Measurements from ENCODE around the gene MICALL2. TPM values are rescaled to one million over a fixed set of nuclear protein-coding genes. Genes with fewer than 3 reads are reported as not detected.

MICALL2 gene
- total RNA-seq, 1 donor from 2014 or later, result 25.4 TPM

DNA sequence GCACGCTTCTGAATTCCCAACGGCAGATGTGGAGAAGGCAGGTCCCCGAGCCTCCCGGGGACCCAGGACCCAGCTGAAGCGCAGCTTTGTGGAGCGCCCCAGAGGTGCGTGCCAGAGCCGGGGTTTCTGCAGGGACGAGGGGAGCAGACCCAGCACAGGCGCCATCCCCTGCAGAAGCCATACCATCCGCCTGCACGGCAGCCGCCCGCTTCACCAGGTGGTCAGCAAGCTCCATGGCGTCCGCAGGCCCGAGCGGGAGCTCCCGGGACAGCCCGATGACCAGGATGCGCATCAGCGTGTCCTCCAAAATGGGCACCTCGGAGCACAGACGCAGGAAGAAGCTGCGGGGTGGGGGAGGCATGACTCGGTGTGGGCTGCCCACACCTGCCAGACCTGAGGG, 34.3 kb upstream of the MICALL2 start:
- DNase-seq (ENCODE audit: low read depth), result no peak

DNA sequence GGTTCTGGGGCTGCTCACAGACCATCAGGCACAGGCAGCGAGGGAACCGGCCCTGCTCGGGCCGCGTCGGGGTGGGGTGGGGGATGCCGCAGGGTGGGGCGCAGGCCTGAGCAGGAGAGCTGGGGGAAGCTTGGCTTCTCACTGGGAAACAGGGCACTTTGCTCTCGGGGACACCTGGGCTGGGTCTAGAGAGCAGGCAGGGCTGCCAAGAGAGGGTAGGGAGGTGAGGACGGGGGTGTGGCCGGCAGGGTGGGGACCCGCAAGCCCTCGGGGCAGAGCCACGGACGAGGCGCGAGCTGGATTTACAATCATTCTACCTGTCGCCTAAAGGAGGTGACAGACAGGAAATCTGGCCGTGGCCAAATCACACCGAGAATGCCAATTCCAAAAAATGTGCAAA, 33.9 kb upstream of the MICALL2 start:
- DNase-seq (ENCODE audit: low read depth), result no peak

DNA sequence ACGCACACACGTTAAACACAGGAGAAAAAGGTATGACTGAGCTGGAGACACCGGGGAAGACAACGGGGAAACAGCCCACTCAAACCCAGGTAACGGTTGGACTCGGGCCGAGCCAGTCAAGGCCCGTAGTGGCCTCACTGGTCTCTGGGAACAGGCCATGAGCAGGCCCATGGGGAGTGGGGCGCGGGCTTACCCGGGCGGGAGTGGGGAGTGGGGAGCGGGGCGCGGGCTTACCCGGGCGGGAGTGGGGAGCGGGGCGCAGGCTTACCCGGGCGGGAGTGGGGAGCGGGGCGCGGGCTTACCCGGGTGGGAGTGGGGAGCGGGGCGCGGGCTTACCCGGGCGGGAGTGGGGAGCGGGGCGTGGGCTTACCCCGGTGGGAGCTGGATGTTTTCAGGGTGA, 33.4 kb upstream of the MICALL2 start:
- DNase-seq (ENCODE audit: low read depth), result no peak

DNA sequence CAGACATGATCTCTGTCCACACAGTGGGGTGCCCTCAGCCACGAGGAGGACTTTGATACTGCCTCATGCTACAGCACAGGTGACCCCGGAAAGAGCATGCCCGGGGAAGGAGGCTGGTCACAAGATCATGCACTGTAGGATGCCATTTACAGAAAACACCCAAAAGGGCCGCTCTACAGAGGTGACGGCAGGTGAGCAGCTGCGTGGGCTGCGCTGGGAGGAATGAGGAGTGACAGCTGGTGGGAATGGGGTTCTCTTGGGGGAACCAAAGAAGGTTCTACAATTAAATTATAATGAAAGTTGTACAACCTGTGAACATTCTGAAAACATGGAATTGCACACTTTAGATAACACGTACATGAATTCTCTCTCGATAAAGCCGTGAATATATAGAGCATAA, 33.0 kb upstream of the MICALL2 start:
- DNase-seq (ENCODE audit: low read depth), result no peak

DNA sequence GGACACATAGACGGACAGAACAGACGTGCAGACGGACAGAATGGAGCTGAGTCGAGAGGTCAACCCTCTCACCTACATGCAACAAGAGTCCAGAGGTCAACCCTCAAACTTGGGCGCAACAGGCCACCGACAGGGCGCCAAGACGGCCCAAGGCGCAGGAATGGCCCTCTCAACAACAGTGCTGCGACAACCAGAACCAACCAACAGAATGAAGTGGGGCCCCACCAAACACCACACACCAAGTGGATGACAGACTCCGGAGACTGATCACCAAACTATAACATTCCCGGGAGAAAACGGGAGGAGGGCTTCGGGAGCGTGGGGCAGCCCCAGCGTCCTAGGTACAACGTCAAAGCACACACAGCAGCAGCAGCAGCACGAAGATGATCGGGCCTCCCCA, 31.6 kb upstream of the MICALL2 start:
- no peak for DNase-seq (ENCODE audit: low read depth)

DNA sequence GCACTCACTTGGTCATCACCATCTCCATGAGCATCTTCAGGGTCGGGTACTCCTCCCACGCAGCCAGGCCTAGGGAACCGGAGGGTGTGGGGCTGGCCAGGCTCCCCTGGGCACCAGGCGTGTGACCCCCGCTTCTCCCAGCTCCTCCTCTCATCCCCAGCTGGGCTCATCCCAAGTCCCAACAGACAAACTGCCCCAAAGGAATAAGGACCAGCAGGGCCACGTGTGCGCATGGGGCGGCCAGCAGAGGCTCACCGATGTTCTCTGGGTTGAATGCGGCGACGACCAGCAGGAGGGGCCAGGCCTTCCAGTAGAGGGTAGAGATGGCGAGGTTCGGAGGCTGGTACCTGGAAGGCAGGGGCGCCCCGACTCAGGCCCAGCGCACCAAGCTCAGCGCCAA, 30.1 kb upstream of the MICALL2 start:
- no peak for DNase-seq (ENCODE audit: low read depth)

DNA sequence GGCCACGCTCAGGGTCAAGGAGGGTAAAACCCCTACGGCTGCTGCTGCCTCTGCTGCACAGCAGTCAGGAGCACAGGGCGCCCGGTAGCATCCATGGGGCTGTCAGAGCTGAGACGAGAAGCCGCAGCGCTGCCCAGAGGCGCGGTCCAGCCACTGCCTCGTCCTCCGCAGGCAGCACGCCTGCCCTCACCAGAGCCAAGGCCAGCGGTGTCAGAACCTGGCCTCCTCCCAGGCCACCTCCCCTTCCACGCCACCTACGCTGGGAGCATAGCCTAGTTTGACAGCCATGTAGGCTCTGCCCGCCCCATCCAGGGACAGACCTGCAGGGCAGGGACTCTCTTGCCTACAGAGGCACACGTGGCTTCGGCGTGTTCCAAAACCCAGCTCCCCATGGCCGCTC, 28.7 kb upstream of the MICALL2 start:
- no peak for DNase-seq (ENCODE audit: low read depth)

DNA sequence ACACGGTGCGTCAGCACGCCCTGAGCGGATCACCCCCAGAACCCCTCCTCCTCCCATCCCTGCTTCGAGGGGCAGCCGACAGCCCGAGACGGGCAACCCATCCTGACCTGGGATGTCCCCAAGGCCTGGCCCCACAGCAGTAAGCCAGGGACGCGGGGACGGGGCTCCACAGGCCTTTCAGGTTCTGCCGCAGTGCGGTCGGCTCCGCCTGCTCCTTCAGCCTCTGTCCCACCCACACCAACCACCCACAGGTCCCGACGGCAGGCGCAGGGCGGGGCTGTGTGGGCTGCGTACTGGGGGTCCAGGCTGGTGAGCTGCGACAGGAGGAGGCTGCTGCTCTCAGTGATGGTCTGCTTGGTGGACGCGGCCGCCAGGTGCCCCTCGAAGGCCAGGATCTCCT, 28.2 kb upstream of the MICALL2 start:
- DNase-seq (ENCODE audit: low read depth), result no peak

DNA sequence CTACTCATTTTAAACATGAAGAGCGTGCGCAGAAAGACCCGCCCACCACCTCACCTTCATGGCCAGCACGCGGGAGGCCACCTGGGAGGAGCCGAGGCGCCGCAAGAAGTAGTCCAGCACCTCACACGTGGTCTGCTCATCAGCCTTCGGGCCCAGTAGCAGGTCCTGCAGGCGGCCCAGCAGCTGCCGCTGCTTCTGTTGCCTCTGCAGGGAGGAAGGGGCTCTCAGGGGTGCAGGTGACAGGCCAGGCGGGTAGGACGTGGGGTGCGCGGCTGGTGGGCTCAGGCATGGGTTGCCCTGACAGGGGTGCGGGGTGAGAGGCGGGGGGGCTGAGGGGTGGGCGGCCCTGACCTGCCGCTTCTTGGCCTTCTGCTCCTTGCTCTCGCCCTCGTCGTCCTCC, 27.3 kb upstream of the MICALL2 start:
- no peak for DNase-seq (ENCODE audit: low read depth)

DNA sequence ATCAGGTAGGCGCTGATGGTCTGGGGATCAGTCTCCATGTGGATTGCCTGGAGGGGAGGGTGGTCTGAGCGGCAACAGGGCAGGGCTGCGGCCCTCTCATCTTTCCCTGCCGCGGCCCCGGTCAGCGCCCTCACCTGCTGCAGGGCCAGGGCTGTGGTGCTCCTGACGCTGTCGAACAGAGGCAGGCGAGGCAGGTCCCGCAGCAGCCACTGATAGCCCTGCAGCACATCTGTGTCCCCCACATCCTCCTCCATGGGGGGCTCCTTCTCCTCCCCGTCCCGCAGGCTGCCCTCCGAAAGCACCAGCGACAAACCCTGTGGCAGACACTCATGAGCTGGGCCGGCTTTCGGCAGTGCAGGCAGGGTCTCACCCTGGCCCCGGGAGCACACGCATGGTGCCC, 25.9 kb upstream of the MICALL2 start:
- DNase-seq (ENCODE audit: low read depth), result no peak

DNA sequence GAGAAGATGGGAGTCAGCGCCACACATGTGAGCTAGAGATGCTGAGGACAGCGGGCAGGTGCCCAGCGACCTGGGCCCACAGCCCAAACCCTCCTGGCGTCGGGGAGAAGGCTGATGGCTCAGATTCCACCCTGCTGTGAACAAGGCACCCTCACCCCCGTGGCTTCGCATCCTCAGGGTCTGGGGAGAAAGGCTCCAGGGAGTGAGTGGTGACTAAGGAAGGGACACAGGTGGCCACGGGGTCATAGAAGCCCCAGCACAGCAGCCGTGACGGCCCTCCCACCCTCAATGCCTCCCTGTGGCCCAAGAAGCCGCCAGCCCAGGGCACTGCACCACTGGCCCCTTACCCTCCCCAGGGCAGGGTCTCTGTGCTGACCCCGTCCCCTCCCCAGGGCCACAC, 25.3 kb upstream of the MICALL2 start:
- no peak for DNase-seq (ENCODE audit: low read depth)

DNA sequence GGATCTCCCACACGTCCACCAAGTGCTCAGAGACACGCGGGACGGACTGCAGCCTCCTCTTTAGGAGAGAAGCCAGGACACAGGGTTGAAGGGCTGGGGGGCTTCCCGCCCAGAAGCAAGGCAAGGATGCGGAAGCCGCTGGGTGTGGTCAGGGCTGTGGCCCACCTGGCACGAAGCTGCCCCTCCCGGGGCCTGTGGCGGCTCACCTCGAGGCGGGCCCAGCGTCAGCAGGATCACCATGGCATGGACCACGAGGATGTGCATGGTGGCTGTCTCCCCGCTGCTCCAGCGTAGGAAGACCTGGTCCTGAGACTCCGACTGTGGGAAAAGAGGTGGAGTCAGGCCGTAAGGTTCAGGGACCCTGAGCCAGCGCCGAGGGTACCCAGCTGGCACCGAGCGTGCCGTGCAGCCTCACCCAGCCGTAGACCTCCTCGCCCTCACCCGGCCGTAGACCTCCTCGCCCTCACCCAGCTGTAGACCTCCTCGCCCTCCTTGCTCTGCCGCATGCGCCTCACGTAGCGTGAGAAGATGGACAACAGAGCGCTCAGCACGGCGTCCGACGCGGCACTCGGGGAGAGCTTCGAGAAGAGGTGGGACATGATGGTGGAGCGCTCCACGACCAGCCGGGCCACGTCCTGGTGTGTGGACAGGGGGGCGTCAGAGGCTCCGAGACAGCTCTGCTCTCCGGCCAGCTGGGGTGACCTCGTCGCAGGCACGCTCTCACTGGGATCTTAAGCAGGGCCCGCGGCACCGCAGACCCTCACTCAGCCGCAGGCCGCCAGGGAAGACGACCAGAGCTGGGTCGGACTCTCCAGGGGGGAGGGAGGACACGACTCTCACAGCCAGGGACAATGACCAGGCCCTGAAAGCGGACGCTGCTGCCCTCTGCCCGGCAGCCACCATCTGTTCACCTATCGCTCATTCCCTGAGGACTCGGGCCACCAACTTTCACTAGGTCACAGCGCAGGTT, 24.6 kb upstream of the MICALL2 start:
- no peak for DNase-seq (ENCODE audit: low read depth)

DNA sequence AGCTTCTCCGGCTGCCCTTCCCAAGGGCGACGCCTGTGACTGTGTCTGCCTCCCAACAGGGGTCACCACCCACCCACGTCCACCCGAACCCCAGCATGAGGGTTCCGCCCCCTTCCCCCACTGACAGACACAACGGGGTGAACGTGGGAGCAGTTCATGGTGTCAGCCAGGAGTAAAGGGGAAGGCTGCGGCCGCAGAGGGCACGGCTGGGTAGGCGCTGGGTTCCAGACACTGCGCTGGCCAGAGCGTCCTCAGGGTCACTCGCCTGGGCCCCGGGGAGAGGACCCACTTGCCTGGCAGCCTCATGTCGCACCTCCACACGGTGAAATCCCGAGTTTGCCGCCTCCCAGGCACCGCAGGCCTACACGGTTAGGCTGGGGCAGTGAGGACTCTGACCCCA, 23.8 kb upstream of the MICALL2 start:
- no peak for DNase-seq (ENCODE audit: low read depth)

DNA sequence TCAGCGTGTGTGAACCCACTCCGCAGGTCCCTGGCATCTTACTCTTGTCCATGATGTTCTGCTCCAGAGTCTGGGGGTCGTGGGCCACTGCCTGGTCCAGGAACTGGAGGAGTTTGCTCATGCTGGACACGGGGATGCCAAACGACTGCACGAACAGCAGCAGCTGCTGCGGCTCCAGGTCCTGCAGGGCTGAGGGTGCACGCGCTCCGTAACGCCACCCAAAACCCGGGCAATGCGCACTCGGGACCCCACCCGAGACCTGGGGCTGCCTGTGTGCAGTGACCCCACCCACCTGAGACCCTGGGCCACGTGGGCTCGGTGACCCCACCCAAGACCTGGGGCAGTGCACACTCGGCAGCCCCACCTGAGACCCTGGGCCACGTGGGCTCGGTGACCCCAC, 22.0 kb upstream of the MICALL2 start:
- DNase-seq (ENCODE audit: low read depth), result no peak

DNA sequence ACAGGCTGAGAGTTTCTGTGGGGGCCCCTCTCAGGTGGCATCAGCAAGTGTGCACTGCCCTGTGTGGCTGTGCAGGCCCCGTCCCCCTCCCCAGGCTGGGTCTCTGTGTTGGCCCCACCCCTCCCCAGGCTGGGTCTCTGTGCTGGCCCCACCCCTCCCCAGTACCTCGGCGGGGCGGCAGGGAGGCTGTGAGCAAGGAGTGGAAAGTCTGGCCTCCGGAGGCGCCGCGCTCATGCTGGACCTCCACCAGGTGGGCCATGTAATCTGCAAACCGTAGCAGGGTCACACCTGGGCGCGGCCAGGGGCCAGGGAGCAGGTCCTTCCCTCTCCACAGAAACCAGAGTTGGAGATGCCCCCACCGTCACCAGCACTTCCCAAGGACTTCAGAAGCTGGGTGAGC, 21.4 kb upstream of the MICALL2 start:
- no peak for DNase-seq (ENCODE audit: low read depth)

DNA sequence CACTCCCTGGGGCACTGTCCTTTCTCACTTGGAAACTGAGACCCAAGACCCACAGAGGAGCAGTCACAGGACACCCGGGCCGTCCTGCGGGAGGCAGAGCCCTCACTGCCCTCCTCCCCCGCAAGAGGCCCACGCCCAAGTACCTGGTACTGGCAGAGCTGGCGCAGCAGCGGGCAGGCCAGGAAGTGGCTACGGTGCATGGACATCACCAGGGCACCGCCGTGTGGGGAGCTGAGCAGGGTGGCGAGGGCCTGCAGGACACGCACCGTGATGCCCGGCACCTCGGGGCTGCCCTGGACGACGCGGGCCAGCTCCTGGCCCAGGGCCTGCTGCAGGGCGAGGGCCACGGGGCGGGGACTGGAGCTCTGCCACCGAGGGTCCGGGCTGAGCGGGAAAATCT, 20.0 kb upstream of the MICALL2 start:
- DNase-seq (ENCODE audit: low read depth), result no peak

DNA sequence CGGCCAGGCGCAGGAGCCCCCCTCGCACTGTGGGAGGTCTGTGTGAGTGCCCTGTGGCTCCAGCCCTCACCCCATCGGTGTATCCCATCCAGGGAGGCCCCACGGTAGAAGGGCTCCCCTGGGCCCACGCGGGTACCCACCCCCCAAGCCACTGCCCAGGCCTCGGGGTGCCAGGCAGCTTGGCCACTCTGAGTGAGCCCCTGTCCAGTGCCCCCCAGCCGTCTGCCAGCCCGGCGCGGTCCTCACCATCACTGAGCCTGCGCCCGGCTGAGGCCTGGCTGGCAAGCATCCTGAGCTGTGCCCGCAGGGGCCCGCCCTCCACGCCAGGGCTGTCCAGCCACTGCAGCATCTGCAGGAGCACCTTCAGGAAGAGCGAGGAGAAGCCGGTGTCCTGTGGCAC, 19.2 kb upstream of the MICALL2 start:
- no peak for DNase-seq (ENCODE audit: low read depth)

DNA sequence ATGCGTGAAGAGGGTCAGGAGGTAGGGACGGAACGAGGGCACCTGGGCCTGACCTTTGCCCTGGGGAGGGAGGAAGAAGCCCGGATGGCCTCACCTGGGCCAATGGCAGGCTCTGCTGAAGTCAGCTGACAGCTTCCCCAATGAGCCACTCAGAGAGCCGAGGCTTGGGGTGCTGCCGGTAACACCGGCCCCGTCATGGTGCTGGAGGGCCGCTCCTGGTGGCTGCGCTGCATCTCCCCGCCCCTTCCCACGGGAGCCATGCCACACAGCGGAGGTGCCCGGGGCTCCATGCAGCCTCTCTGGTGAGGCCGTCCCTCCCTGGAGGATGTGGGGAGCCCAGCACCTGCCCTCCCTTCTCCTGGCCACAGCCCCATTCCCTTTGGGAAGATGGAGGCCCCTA, 17.6 kb upstream of the MICALL2 start:
- no peak for DNase-seq (ENCODE audit: low read depth)

DNA sequence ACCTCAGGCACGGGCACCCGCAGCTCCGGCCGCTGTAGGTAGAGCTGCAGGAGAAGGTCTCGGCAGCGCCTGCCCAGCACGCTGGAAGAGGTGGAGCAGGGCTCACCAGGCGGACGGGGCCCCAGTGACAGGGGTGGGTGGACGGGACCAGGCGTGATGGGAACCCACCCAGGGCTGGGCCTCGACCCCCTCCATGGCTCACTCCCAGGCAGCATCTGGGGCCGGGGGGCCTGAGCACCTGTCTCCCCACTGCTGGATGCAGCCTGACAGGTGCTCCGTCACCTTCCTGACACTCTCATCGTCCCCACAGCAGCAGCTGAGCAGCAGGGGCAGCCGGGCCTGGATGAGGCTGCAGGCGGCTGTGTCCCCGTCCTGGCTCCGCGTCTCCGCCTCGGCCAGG, 16.7 kb upstream of the MICALL2 start:
- no peak for DNase-seq (ENCODE audit: low read depth)

DNA sequence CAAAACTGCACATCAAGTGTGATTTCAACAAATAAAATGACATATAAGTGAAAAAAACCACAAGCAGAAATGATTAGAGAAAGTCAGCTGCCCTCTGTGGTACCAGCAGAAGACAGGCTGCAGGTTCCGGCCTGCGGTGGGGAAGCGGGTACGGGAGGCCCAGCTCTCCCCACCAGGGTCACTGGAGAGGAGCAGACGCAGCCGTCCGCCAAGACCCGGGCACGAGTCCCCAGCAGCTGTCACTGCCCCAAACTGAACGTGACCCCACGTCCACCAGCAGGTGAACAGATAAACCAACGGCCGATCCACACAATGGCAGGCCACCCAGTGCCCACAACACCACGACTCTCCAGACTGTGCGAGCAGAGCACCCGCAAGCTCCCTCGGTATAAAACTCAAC, 16.1 kb upstream of the MICALL2 start:
- DNase-seq (ENCODE audit: low read depth), result peak; percentile 11

DNA sequence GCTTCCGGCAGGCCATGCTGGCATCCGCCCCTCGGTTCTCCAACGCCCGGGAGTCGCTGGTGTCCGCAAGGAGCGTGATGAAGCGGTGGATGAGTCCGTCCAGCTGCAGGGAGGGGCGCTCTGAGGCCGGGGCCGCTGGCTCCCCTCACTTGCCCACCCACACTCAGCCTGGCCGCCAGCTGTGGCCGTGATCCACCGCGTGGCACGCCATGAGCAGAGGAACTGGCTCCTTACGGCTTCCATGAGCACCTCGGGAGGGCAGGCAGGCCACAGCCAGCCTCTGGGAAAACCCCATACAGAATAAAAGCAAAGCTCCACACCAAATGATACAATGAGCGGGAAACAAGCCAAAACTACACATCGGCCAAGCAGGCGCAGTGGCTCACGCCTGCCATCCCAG, 15.5 kb upstream of the MICALL2 start:
- DNase-seq (ENCODE audit: low read depth), result no peak

DNA sequence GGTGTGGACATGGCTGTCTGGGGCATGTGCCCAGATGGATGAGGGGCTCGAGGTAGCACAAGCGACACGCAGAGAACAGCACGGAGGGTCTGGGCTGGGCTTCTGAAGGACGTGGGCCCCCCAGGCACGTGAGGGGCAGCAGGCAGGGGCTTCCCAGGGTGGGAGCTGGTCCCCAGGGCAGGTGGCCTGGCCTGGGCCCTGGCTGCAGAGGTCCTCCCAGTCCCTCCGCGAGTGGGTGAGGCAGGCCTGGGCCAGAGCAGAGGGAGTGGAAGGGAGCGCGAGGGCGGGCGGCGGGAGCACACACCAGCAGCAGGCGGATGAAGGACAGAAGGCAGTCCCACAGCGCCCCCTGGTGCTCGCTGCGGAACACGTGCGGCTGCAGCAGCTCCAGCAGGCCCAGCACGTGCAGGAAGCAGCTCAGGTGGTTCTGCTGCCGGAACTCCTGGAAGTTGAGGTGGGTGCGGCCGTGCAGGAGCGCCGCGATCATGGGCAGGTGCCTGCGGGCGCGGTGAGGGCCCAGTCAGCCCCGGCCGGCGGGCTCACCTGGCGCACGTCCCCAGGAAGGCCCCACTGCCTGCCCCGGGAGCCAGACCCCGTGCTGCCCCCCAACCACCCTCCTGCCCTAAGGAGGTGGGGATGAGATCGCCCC, 14.7 kb upstream of the MICALL2 start:
- peak; percentile 84 for DNase-seq (ENCODE audit: low read depth)

DNA sequence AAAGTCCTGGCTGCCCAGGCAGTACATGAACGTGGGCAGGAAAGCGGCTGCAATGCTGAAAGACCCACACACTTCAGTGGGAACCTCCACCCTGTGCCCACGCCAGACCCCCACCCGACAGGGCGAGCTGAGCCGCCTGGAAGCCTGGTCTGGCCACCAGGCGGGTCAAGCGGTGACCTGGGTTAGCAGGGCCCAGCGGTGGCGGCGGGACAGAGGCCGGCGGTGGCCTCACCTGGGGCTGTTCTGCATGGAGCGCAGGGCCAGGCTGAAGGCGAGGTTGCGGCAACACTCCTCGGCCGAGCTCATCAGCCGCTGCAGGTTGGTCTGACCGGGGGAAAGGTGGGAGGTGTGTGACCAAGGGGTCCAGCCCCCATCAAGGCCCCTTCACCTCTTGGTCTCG, 11.6 kb upstream of the MICALL2 start:
- no peak for DNase-seq (ENCODE audit: low read depth)

All from myocyte (in vitro differentiated cells).